GM18951 (cell line): ENCODE results near the gene TBL1XR1.

ENCODE experiments used
- POLR2A ChIP-seq: IDR thresholded peaks from 4 replicates; pipeline ENCODE4 v1.6.1; 2011; ENCODE audit warnings: mild to moderate bottlenecking; ENCODE audit not compliant: insufficient read length, insufficient read depth; ENCODE audit errors: extremely low read depth
- in situ Hi-C: fragments of 300-500 bp; cut with MboI; formaldehyde crosslinking; loops from one replicate; pipeline ENCODE4 v1.12.0; 2022; ENCODE audit warnings: low sequenced_read_pairs, mixed read lengths, inconsistent platforms; ENCODE audit not compliant: unreplicated experiment

TBL1XR1 gene

GRCh38 chr3:177137774-177138705, 59.2 kb downstream of the TBL1XR1 start:
- no peak for TF ChIP-seq POLR2A
- in situ Hi-C loops: no loop called here

DNA sequence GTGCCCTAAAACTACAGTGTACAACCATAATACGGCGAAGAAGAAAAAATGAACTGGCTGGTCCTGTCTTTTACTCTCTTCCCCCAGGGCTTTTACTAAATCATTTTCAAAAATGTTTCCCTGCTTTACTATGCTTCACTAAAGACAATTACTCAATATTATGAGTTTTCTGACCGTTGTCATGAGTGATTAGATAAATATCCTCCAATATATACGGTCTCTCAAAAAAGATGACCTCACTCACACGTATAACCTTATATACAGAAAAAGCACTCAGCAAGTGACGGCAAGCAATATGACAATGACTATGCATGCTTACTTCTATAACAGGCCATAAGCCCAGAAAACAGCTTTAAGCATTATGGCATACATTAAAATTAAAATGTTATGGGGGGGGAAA, 60.5 kb downstream of the TBL1XR1 start:
- in situ Hi-C loops: no loop called here
- TF ChIP-seq POLR2A: no peak

- in situ Hi-C loops: no loop called here
Observed at GRCh38 chr3:177135841-177136492, 61.3 kb downstream of the TBL1XR1 start.

GRCh38 chr3:177134816-177135210, 62.5 kb downstream of the TBL1XR1 start:
- in situ Hi-C loops: no loop called here
- TF ChIP-seq POLR2A: no peak

More at GRCh38 chr3:177135841-177136492, 61.3 kb downstream of the TBL1XR1 start:
- no peak for TF ChIP-seq POLR2A

- no peak for TF ChIP-seq POLR2A
- in situ Hi-C loops: no loop called here
Observed at GRCh38 chr3:177133860-177134815, 63.1 kb downstream of the TBL1XR1 start.

- TF ChIP-seq POLR2A: no peak
- in situ Hi-C loops: no loop called here
Observed at GRCh38 chr3:177131927-177132636, 65.2 kb downstream of the TBL1XR1 start.

- in situ Hi-C loops: no loop called here
- TF ChIP-seq POLR2A: no peak
Observed at GRCh38 chr3:177127008-177127407, 70.3 kb downstream of the TBL1XR1 start.

- no peak for TF ChIP-seq POLR2A
Observed at GRCh38 chr3:177126015-177126773, 71.1 kb downstream of the TBL1XR1 start.

DNA sequence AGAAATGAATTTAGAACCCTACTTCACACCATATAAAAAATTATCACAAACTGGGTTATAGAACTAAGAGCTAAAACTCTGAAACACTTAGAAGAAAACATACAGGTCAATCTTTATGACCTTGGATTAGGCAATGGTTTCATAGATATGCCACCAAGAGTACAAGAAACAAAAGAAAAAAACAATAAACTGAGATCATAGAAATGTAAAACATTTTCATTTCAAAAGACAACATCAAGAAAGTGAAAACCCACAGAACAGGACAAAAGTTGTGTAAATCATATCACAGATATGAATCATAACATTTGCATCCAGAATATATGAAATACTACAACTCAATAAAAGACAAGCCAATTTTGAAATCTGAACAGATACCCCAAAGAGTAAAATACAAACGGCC, 72.4 kb downstream of the TBL1XR1 start:
- in situ Hi-C loops: no loop called here
- no peak for TF ChIP-seq POLR2A

More at GRCh38 chr3:177126015-177126773, 71.1 kb downstream of the TBL1XR1 start:
- in situ Hi-C loops: no loop called here

DNA sequence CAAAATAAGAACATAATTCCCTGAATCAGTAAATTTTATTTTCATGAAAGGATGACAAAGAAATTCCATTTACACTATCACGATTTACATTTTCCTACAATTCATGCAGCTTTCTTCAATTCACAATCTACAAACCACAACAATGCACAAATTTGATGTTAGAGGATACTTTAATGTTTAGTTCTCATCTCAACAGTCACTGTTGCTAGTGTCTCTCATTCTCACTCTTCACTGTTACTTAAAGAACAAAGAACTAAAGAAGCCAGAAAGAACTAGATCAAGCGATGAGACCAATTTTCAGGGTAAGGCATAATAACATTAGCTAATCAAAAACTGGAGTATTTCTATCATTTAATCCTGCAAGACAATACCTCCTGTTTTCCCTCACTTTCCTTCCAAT, 73.5 kb downstream of the TBL1XR1 start:
- no peak for TF ChIP-seq POLR2A
- in situ Hi-C loops: no loop called here

- in situ Hi-C loops: no loop called here
- TF ChIP-seq POLR2A: no peak
Observed at GRCh38 chr3:177122183-177122856, 75.0 kb downstream of the TBL1XR1 start.
